HepG2 (cell line): Measurements from ENCODE around the gene TRUB1. TPM values are rescaled to one million over a fixed set of nuclear protein-coding genes. Genes with fewer than 3 reads are reported as not detected.

Experiments
- AHR ChIP-seq: IDR thresholded peaks from 2 replicates; pipeline ENCODE4 v1.6.1; 2018; ENCODE audit warnings: missing genetic modification reagents, missing compliant biosample characterization
- ATF7-NPFF ChIP-seq: sonication (generic); formaldehyde crosslinking; IDR thresholded peaks from 2 replicates; pipeline ENCODE4 v1.8.1; 2023; ENCODE audit warnings: mild to moderate bottlenecking, low read depth, missing genetic modification reagents, moderate library complexity
- CBX5 ChIP-seq: sonication (generic); formaldehyde crosslinking; IDR thresholded peaks from 2 replicates; pipeline ENCODE4 v1.4.0; 2020; ENCODE audit warnings: missing genetic modification reagents, borderline replicate concordance
- CHCHD3 ChIP-seq: sonication (generic); formaldehyde crosslinking; IDR thresholded peaks from 2 replicates; pipeline ENCODE4 v1.8.0; 2022; ENCODE audit warnings: mild to moderate bottlenecking, missing genetic modification reagents, moderate library complexity
- FLYWCH1 ChIP-seq: sonication (generic); formaldehyde crosslinking; IDR thresholded peaks from 2 replicates; pipeline ENCODE4 v1.8.1; 2023; ENCODE audit warnings: mild to moderate bottlenecking, missing genetic modification reagents
- FOXA3 ChIP-seq: IDR thresholded peaks from 2 replicates; pipeline ENCODE4 v1.6.1; 2016; ENCODE audit warnings: missing genetic modification reagents, missing compliant biosample characterization
- HNRNPL ChIP-seq: fragments of 200-400 bp; formaldehyde crosslinking; IDR thresholded peaks from 2 replicates; pipeline ENCODE4 v1.6.1; 2017; ENCODE audit warnings: mild to moderate bottlenecking, low read depth, low read length
- LCORL ChIP-seq, 2 experiments: fragments of 450-650 bp in 1 of 2; sonication (generic) in 1 of 2; formaldehyde crosslinking in 1 of 2; IDR thresholded peaks; 2 replicates each; pipeline versions ENCODE4 v1.5.0 to v1.6.1; 2017 to 2020; ENCODE audit warnings: antibody characterized with exemption in 1 of 2, missing genetic modification reagents in 1 of 2
- MLLT10 ChIP-seq: sonication (generic); formaldehyde crosslinking; IDR thresholded peaks from 2 replicates; pipeline ENCODE4 v1.4.0; 2020; ENCODE audit warnings: missing genetic modification reagents
- RARA ChIP-seq: IDR thresholded peaks from 2 replicates; pipeline ENCODE4 v1.6.1; 2016; ENCODE audit warnings: missing genetic modification reagents, missing compliant biosample characterization
- RARG ChIP-seq: sonication (generic); formaldehyde crosslinking; IDR thresholded peaks from 2 replicates; pipeline ENCODE4 v1.4.0; 2020; ENCODE audit warnings: low read depth, mild to moderate bottlenecking, missing genetic modification reagents
- RBFOX2 ChIP-seq: fragments of 200-400 bp; formaldehyde crosslinking; IDR thresholded peaks from 2 replicates; pipeline ENCODE4 v1.6.1; 2017; ENCODE audit warnings: low read depth, mild to moderate bottlenecking, low read length
- SETDB1 ChIP-seq: sonication (generic); formaldehyde crosslinking; IDR thresholded peaks from 2 replicates; pipeline ENCODE4 v1.5.1; 2020; ENCODE audit warnings: missing genetic modification reagents, mild to moderate bottlenecking, borderline replicate concordance
- ZFP36L2 ChIP-seq: sonication (generic); formaldehyde crosslinking; IDR thresholded peaks from 2 replicates; pipeline ENCODE4 v1.4.0; 2020; ENCODE audit warnings: missing genetic modification reagents
- ZNF101 ChIP-seq: sonication (generic); formaldehyde crosslinking; IDR thresholded peaks from 2 replicates; pipeline ENCODE4 v1.4.0; 2020; ENCODE audit warnings: mild to moderate bottlenecking, low read depth, missing genetic modification reagents, borderline replicate concordance
- ZNF232 ChIP-seq: sonication (generic); formaldehyde crosslinking; IDR thresholded peaks from 2 replicates; pipeline ENCODE4 v1.4.0; 2020; ENCODE audit warnings: missing genetic modification reagents, borderline replicate concordance
- ZNF510 ChIP-seq: sonication (generic); formaldehyde crosslinking; IDR thresholded peaks from 2 replicates; pipeline ENCODE4 v1.4.0; 2020; ENCODE audit warnings: low read depth, mild to moderate bottlenecking, missing genetic modification reagents
- ZNF570 ChIP-seq: sonication (generic); formaldehyde crosslinking; IDR thresholded peaks from 2 replicates; pipeline ENCODE4 v1.4.0; 2020; ENCODE audit warnings: mild to moderate bottlenecking, missing genetic modification reagents, borderline replicate concordance
- ZNF672 ChIP-seq: sonication (generic); formaldehyde crosslinking; IDR thresholded peaks from 2 replicates; pipeline ENCODE4 v1.8.1; 2022; ENCODE audit warnings: missing genetic modification reagents
- ZNF674 ChIP-seq: sonication (generic); formaldehyde crosslinking; IDR thresholded peaks from 2 replicates; pipeline ENCODE4 v1.5.0; 2020; ENCODE audit warnings: low read depth, mild to moderate bottlenecking, missing genetic modification reagents
- ZNF816 ChIP-seq: sonication (generic); formaldehyde crosslinking; IDR thresholded peaks from 2 replicates; pipeline ENCODE4 v1.8.0; 2022; ENCODE audit warnings: missing genetic modification reagents, mild to moderate bottlenecking, borderline replicate concordance
- ZNF841 ChIP-seq: sonication (generic); formaldehyde crosslinking; IDR thresholded peaks from 2 replicates; pipeline ENCODE4 v1.8.1; 2023; ENCODE audit warnings: missing genetic modification reagents, borderline replicate concordance
- polyA plus RNA-seq, 8 experiments: library from polyadenylated mRNA; depleted of rRNA in 3 of 8; stranded (reverse) in 7 of 8; unstranded in 1 of 8; fragments of >200 nt; fragmentation: Illumina TruSeq in 4 of 8; extraction: Trizol in 4 of 8; gene quantifications; 2 replicates each; pipeline versions ENCODE4 v1.2.1 to v1.2.3, GENCODE V29; 2011 to 2016; ENCODE audit warnings: low read depth in 4 of 8, missing spikeins in 1 of 8, mixed read lengths in 1 of 8; ENCODE audit not compliant: insufficient read depth in 1 of 8
- total RNA-seq, 5 experiments: library from RNA; depleted of rRNA; stranded (reverse); fragments of >200 nt; fragmentation: Illumina TruSeq; extraction: Trizol; gene quantifications; 2 replicates each; pipeline ENCODE4 v1.2.3, GENCODE V29; 2016; ENCODE audit warnings: low read depth in 1 of 5
- TF ChIP-seq, protein P1 (sequence below): sonication (generic); formaldehyde crosslinking; IDR thresholded peaks from 2 replicates; pipeline ENCODE4 v1.5.0; 2020; ENCODE audit warnings: mild to moderate bottlenecking, missing genetic modification reagents

Gene TRUB1
- total and polyA plus RNA-seq, 2 of the 13 experiments (the other 11 are each of a cell fraction or from before 2014, with no cell fraction given), result 10.6 to 38.9 TPM

- TF ChIP-seq, protein P1, sequence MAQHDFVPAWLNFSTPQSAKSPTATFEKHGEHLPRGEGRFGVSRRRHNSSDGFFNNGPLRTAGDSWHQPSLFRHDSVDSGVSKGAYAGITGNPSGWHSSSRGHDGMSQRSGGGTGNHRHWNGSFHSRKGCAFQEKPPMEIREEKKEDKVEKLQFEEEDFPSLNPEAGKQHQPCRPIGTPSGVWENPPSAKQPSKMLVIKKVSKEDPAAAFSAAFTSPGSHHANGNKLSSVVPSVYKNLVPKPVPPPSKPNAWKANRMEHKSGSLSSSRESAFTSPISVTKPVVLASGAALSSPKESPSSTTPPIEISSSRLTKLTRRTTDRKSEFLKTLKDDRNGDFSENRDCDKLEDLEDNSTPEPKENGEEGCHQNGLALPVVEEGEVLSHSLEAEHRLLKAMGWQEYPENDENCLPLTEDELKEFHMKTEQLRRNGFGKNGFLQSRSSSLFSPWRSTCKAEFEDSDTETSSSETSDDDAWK (CRISPR knock-in tag), result no peak
- no peak for TF ChIP-seq LCORL (IDR thresholded peaks at IDR 0.05)
- peak; percentile 77 for TF ChIP-seq LCORL (CRISPR knock-in tag; IDR thresholded peaks at IDR 0.05)
- TF ChIP-seq ATF7-NPFF, result no peak
- TF ChIP-seq ZNF674 (CRISPR knock-in tag), result no peak
- no peak for TF ChIP-seq ZFP36L2 (CRISPR knock-in tag)
- 0 out of 2 replicates have a peak, but pooled peaks have one; percentile 76 for TF ChIP-seq ZNF510 (CRISPR knock-in tag)
- peak; percentile 72 for TF ChIP-seq FOXA3 (CRISPR knock-in tag)
- no peak for TF ChIP-seq ZNF570
- no peak for TF ChIP-seq ZNF841 (CRISPR knock-in tag)
- TF ChIP-seq ZNF672, result no peak
- TF ChIP-seq CBX5 (CRISPR knock-in tag), result peak; percentile 59; the same call in 1 of the 2 replicates
- peak; percentile 23; the same call in 1 of the 2 replicates for TF ChIP-seq RARA (CRISPR knock-in tag)
- peak; percentile 69; the same call in 1 of the 2 replicates for TF ChIP-seq AHR (CRISPR knock-in tag)
- TF ChIP-seq RBFOX2, result peak; percentile 83
- TF ChIP-seq CHCHD3 (CRISPR knock-in tag), result no peak
- TF ChIP-seq HNRNPL, result 0 out of 2 replicates have a peak, but pooled peaks have one; percentile 24
- TF ChIP-seq ZNF816, result no peak
- no peak for TF ChIP-seq ZNF232 (CRISPR knock-in tag)
- TF ChIP-seq FLYWCH1 (CRISPR knock-in tag), result no peak
- no peak for TF ChIP-seq SETDB1
- no peak for TF ChIP-seq MLLT10 (CRISPR knock-in tag)
- TF ChIP-seq ZNF101, result 0 out of 2 replicates have a peak, but pooled peaks have one; percentile 22
- no peak for TF ChIP-seq RARG (CRISPR knock-in tag)
Observed at GRCh38 chr10:114937962-114938855, at the start of gene TRUB1 (continued).
